GM12891 (cell line): ENCODE measurements around the gene STIMATE.
A peak's percentile ranks its signal among the peaks of the same experiment; 100 is the strongest.

Experiments used
- DNase-seq: peaks from one replicate; pipeline ENCODE4 v3.0.0; 2011; ENCODE audit warnings: low spot score; ENCODE audit not compliant: insufficient read length
- FAIRE-seq: peaks from 2 replicates; lab custom pipeline; 2011; peaks lifted over from hg19 to GRCh38; lab: Jason Lieb, UNC
- PAX5 ChIP-seq: IDR thresholded peaks from 2 replicates; pipeline ENCODE4 v1.6.1; 2011; ENCODE audit warnings: low read length, moderate library complexity, mild to moderate bottlenecking; ENCODE audit not compliant: insufficient read depth, severe bottlenecking
- POLR2A ChIP-seq: IDR thresholded peaks from 2 replicates; pipeline ENCODE4 v1.6.1; 2011; ENCODE audit warnings: low read depth, low read length, control low read depth
- POLR2AphosphoS5 ChIP-seq: IDR thresholded peaks from 2 replicates; pipeline ENCODE4 v1.6.1; 2011; ENCODE audit warnings: low read depth, low read length, control low read depth
- POU2F2 ChIP-seq: IDR thresholded peaks from 2 replicates; pipeline ENCODE4 v1.6.1; 2011; ENCODE audit warnings: low read depth, mild to moderate bottlenecking, control low read depth, low read length, moderate library complexity
- SPI1 ChIP-seq: IDR thresholded peaks from 2 replicates; pipeline ENCODE4 v1.6.1; 2011; ENCODE audit warnings: low read depth, low read length, control low read depth
- TAF1 ChIP-seq: IDR thresholded peaks from 2 replicates; pipeline ENCODE4 v1.6.1; 2011; ENCODE audit warnings: low read depth, low read length, control low read depth

Gene STIMATE

DNA sequence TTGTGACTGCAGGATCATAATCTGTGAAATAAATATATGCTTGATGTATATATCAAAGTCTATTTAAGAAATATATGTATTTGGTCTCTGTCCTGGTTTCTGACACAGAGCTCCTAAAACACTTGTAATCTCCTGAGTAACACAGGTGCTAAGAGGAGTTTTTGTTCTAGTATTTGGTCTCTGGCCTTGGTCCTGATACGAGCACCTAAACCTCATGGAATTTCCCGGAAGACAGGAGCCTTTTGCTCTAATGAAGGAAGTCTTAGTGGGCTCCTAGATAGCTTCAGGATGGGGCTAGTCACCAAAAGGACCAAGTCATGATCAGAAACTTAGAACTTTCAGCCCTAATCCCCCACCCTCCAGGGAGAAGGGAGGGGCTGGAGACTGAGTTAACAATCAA lies 43.3 kb downstream of the STIMATE start:
- TF ChIP-seq POLR2A (no peak), PAX5 (no peak), SPI1 (no peak), POLR2AphosphoS5 (no peak)
- no peak for FAIRE-seq

DNA sequence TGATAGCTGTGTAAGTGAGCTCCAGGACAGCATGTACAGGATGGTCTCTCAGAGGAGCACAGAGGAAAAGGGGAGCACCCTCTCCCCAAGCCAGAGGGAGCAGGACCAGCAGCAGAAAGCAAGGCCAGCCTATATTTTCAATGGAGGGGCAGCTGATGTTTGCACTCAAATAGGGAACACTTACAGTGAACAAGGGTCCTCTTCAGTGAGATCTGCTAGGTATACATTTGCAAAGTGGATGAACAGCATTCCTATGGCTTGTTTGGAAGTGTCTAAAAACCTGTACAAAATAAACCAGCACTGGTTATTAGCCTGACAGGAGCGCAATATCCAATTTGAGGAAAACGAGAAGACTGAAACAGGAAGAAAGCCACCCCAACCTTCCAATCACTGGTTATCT lies 44.9 kb downstream of the STIMATE start:
- FAIRE-seq, result no peak
- TF ChIP-seq PAX5, result no peak
- TF ChIP-seq SPI1, result no peak
- TF ChIP-seq TAF1, result no peak
- no peak for TF ChIP-seq POLR2AphosphoS5
- TF ChIP-seq POLR2A, result no peak
- no peak for TF ChIP-seq POU2F2
- no peak for DNase-seq

More for the DNA sequence above, 43.3 kb downstream of the STIMATE start:
- no peak for DNase-seq

DNA sequence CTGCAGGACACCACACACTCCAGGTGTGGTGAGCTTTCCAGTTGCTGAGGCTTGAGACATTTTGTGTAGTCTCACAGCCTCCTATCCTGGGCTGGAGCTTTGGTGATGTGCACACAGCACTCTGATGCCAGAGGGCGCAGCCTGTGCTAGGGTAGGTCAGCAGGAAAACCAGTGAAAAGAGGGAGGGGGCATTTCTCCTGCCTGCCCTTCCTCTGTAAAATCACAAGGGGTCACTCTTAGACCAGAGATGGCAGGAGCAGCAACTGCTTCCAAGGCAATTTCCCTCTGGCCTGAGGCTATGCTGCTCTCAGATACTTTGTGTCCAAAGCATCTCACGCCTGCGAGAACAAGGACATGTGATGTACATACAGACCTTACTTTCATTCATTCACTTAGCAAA lies 46.0 kb downstream of the STIMATE start:
- DNase-seq, result peak; percentile 51

DNA sequence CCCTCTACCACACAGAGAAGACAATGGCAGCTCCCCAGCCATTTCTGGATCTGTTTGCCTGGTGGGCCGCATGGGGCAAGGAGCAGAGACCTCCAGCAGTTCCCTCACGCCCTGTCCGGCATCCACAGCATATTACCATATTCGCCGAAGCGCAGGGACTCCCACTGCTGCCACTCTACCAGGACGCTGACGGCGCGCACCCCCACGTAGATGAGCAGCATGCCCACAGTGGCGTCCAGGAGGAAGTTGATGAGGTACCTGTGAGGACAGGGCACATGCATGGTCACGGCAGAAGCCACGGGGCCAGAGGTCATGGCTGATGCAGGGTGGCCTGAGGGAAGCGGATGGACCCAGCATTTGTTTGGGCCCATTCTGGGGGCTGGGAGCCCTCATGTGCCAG lies 47.7 kb downstream of the STIMATE start:
- FAIRE-seq, result no peak
- no peak for DNase-seq
- TF ChIP-seq POU2F2, result no peak
- TF ChIP-seq TAF1, result no peak
- no peak for TF ChIP-seq POLR2AphosphoS5
- no peak for TF ChIP-seq PAX5
- no peak for TF ChIP-seq POLR2A
- TF ChIP-seq SPI1, result no peak

More for the DNA sequence above, 46.0 kb downstream of the STIMATE start:
- peak; percentile 76 for FAIRE-seq
- TF ChIP-seq POLR2A (no peak), TAF1 (no peak)

DNA sequence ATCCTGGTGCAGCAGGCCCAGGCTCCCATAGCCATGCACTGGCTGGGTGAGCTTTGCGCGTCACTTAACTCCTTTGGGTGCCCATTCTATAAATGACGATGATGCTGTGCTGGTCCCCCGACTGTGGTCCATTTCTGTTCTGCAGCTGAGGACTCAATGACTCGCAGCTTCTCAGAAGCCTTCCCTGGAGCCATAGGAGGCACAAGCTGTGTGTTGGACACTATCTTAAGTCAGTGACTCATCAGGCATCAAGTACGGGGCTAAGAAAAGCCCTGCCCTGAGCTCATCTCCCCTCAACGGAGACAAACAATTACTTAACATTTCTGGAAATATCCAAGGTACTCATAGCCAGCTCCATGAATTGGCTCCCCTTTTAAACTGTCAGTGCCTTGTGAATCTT lies 48.7 kb downstream of the STIMATE start:
- FAIRE-seq (no peak), DNase-seq (no peak)
- no peak for TF ChIP-seq POU2F2
- no peak for TF ChIP-seq POLR2A
- no peak for TF ChIP-seq POLR2AphosphoS5
- no peak for TF ChIP-seq PAX5
- TF ChIP-seq SPI1, result no peak
- TF ChIP-seq TAF1, result no peak

DNA sequence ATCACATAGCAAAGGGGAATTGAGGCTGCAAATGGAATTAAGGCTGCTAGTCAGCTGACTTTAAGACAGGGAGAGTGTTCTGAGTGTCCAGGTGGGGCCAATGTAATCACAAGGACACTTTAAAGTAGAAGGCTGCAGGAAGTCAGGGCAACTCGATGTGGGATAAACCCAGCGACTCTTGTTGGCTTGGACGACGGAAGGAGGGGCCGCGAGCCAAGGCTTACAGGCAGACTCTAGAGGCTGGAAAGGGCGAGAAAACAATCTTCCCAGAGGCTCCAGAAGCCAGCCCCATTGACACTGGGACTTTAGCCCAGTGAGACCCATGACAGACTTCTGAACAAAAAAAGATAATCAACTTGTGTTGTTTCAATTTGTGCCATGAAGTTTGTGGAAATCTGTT lies 49.6 kb downstream of the STIMATE start:
- TF ChIP-seq SPI1 (no peak), POLR2A (no peak), TAF1 (no peak), POLR2AphosphoS5 (no peak), POU2F2 (no peak), PAX5 (no peak)
- FAIRE-seq (no peak), DNase-seq (no peak)

DNA sequence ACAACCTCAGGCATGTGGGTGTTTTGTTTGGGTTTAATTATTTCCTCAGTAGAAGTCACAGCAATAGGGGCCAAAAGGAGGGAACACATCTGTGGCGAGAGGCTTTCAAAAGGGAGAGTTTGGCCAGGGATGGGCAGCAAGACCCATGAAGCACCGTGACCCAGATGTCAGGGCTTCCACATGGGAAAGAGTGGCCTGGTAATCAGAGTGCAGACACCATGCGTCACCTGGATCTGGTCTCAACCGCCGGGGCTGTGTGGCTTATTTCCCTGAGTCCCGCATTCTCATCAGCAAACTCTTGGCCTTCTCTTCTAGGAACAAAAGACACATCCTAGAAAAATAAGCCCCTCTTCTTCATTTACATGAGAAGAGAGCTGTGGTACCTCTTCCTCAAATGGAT lies 50.1 kb downstream of the STIMATE start:
- FAIRE-seq (no peak), DNase-seq (no peak)
- TF ChIP-seq POLR2A (no peak), POLR2AphosphoS5 (no peak), PAX5 (no peak), SPI1 (no peak), POU2F2 (no peak), TAF1 (no peak)

DNA sequence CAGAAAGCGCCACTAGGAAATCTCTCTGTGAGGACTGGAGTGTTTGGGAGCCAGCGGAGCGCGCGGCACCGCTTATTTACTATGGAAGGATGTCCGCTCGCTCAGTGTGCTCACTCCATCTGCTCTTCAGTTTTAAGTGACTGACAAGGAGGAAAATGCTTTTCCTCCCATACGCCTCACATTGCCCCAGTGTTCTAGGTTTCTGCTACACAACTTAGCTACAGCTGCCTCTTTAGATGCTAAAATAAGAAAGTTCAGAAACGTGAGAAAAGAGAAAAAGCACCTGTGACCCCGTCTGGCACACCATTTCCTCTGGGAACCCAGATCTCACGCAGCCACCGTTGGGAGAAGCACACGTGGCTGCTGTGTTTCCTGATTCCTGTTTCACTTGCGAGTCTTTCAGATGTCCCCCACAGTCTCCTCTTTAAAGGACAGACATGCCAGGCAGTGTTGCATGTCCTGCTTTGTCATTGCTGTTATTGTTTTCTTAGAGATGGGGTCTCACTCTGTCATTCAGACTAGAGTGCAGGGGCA lies 50.8 kb downstream of the STIMATE start:
- DNase-seq (no peak), FAIRE-seq (peak; percentile 80)
- no peak for TF ChIP-seq POLR2AphosphoS5
- no peak for TF ChIP-seq SPI1
- TF ChIP-seq POU2F2, result no peak
- no peak for TF ChIP-seq TAF1
- no peak for TF ChIP-seq POLR2A
- no peak for TF ChIP-seq PAX5

DNA sequence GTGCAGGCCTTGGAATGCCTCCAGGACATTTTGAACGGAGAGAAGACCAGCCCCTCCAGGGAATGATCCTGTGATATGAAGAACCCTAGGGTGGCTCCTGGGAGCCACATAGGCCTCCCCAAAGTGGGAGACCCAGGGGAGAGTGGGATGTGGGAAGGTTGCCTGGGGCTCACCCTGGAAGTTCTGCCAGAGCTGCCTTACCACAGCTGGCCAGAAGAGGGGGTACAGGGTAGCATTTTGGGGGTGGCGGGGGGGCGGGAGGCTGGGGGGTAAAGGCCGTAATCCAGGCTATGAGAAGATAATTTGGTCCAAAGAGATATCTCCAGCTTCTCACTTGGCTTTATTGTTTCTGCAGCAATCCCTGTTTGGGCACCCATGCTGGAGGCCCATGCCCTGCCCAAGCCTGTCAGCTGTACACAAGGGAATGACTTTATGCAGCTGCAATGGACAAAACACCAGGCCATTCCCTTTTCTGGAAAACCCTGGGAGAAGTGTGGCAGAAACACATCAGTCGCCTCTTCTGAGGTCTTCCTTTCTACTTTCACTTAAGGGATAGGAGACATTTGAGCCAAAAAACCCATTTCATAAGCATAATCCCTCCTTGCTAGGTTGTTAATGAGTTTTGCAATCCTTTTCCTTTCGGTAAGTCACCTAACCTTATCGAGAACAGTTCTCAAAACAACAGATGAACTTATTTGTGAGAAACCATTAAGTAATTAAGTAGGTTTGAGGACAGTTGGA lies 51.5 kb downstream of the STIMATE start:
- TF ChIP-seq SPI1 (no peak), PAX5 (no peak), POLR2AphosphoS5 (no peak), POLR2A (no peak), TAF1 (no peak), POU2F2 (no peak)
- no peak for DNase-seq
- peak; percentile 56 for FAIRE-seq
